ENCODE data around the gene REV3L. TPM values are rescaled to one million over a fixed set of nuclear protein-coding genes. Genes with fewer than 3 reads are reported as not detected.
A peak's percentile ranks its signal among the peaks of the same experiment; 100 is the strongest.

The REV3L gene
- total RNA-seq, 2 experiments from 2014 or later, result 17.0 TPM

DNA sequence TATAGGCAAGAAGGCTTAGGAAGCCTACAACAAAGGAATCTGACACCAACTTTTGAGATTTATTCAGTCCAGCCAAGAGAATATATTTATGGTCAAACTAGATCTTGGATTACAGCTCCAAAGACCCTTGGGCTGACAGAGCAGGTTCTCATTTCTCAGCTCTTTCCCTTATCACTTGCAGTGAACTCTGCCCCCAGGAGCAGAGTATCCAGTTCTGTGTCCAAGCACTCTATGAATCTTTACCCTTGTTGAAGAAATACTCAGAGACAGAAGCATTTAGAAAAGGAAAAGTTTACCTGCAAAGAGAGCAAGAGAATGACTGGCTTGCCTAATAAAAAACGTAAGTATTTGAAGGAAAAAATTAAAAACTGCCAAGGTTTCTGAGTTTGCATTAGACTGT, 205.2 kb downstream of the REV3L start:
- no peaks in the 10 kb centered on the region for H3K27me3 Mint-ChIP-seq
- H3K9me3 Mint-ChIP-seq, result peaks cover 23% of the 10 kb centered on the region
- no peak overlapping the region for H3K27ac Mint-ChIP-seq
- no peak overlapping the region for H3K4me3 Mint-ChIP-seq
- no peak for DNase-seq
- peaks cover 11% of the 10 kb centered on the region for H3K4me1 Mint-ChIP-seq
- H3K36me3 Mint-ChIP-seq, result peaks cover 84% of the 10 kb centered on the region

DNA sequence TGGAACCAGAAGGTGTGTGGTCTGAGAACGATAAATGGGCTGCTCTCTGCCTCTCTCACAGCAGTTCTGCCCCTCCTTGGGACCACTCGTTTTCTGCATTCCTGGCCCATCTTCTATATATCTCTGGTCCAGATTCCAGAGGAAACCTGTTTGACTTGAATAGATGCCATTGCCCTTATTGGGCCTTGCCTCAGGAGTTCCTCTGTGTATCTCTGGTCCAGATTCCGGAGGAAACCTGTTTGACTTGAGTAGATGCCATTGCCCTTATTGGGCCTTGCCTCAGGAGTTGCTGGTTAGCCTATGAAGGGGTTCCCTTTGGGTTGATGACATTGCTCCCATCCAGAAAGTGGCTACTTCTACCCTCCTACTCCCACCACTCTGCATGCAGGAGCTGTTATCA, 206.3 kb downstream of the REV3L start:
- H3K9me3 Mint-ChIP-seq, result peaks cover 25% of the 10 kb centered on the region
- H3K27ac Mint-ChIP-seq, result no peak overlapping the region
- peaks cover 81% of the 10 kb centered on the region for H3K36me3 Mint-ChIP-seq
- no peak for DNase-seq
- H3K4me3 Mint-ChIP-seq, result no peak overlapping the region
- peaks cover 6% of the 10 kb centered on the region for H3K4me1 Mint-ChIP-seq
- H3K27me3 Mint-ChIP-seq, result no peaks in the 10 kb centered on the region

DNA sequence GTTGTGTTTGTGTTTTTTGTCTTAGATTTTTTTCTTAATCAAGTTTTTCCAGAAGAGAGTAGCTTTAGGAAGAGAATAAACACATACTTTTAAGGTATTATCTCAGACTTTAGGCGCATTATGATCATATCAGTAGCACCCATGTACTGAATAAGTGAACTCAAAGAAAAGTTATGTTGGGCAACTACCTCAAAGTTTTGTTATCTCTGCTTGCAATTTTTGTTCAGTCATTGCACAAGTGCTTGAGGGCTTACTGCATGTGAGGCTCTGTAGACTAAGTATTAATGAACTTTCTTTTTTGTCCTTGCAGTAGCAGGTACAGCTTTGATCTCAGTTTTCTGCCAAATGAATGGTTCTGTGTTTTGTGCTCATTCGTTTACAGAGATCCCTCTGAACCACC, 206.7 kb downstream of the REV3L start:
- Mint-ChIP-seq H3K9me3 (peaks cover 25% of the 10 kb centered on the region), H3K36me3 (peaks cover 80% of the 10 kb centered on the region), H3K4me1 (peaks cover 5% of the 10 kb centered on the region), H3K27me3 (no peaks in the 10 kb centered on the region), H3K27ac (no peak overlapping the region), H3K4me3 (no peak overlapping the region)
- DNase-seq, result no peak

DNA sequence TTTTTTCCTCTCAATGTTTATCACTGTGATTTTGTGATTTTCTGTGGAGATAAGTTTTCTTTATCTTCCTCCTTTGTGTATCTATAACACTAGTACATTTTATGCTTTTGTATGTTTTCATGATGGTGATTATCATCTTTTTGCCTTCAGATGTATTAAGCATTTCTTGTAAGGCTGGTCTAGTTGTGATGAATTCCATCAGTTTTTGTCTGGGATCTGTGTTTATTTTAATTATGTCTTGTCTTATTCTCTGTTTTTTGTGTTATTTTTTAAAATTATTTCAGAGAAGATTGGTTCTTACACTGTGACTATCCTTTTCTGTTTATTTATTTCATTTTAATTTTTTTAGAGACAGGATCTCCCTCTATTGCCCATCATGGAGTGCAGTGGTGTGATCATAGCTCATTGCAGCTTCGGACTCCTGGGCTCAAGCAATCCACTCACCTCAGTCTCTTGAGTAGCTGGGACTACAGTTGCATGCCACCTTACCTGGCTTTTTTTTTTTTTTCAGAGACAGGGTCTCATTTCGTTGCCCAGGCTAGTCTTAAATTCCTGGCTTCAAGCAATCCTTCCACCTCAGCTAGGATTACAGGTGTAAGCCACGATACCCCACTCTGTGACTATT, 208.3 kb downstream of the REV3L start:
- peaks cover 5% of the 10 kb centered on the region for H3K4me1 Mint-ChIP-seq
- no peak overlapping the region for H3K4me3 Mint-ChIP-seq
- no peaks in the 10 kb centered on the region for H3K27me3 Mint-ChIP-seq
- peaks cover 26% of the 10 kb centered on the region for H3K9me3 Mint-ChIP-seq
- no peak overlapping the region for H3K27ac Mint-ChIP-seq
- no peak for DNase-seq
- H3K36me3 Mint-ChIP-seq, result peaks cover 82% of the 10 kb centered on the region

DNA sequence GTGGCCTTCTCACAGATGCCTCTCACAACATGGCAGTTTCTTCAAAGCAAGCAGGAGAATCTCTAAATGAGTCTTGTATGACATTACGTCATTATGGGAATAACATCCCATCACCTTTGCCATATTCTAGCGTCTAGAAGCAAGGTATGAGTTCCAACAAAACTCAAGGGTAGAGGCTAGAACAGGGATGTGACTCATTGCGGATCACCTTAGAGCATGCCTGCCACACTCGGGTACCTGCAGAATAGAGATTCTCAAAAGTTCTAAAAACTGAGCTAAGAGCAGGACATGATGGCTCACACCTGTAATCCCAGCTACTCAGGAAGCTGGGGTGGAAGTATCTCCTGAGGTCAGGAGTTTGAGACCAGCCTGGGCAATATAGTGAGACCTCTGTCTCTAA, 212.9 kb downstream of the REV3L start:
- Mint-ChIP-seq H3K36me3 (peaks cover 78% of the 10 kb centered on the region), H3K27me3 (no peaks in the 10 kb centered on the region), H3K4me3 (no peak overlapping the region), H3K4me1 (peaks cover 20% of the 10 kb centered on the region), H3K9me3 (peaks cover 18% of the 10 kb centered on the region), H3K27ac (no peak overlapping the region)
- no peak for DNase-seq

DNA sequence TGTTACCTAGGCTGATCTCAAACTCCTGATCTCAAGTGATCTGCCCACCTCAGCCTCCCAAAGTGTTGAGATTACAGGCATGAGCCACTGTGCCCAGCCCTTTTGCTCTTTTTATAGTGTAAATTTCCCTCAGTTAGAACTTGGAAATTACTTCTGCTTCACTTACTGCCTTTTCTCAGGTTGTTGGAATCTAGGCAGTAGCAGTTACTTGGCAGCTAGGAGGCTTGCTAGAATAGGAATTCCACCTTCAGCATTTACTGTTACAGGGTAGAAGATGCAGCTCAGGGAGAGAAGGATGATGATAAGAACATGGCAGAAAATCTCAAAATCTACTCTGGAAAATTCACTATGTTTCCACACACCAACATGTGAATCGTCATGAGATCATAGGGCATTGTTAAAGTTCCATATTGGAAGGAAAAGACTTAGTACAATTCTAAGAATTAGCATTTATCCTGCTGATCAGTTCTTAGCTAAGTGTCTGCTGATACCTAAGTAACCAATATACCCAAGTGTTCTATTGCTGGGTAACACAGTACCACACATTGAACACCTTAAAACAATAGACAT, 213.5 kb downstream of the REV3L start:
- H3K27me3 Mint-ChIP-seq, result no peaks in the 10 kb centered on the region
- peaks cover 13% of the 10 kb centered on the region for H3K9me3 Mint-ChIP-seq

DNA sequence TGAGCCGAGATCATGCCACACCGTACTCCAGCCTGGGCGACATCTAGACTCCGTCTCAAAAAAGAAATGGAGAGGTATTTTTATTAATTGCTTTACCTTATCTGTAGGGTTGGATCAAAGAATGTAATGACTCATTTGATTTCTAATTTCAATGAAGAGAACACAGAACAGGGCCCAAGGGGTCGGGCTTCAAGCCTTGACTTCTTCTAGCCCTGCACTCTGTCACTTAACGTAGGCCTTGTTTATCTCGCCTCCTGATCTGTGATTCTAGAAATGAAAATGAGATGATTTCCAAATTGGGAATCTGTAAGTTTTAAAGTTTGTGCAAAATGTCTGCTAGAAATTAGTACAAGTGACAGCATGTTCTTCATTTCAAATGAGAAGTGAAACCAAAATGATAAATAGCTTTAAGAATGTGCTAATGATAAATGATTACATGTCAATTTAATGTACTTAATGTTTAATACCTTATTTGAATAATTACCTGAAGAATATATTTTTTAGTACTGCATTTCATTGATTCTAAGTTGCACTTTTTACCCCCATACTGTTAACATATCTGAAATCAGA, 215.2 kb downstream of the REV3L start:
- no peak overlapping the region for H3K4me3 Mint-ChIP-seq
- peaks cover 64% of the 10 kb centered on the region for H3K36me3 Mint-ChIP-seq
- H3K9me3 Mint-ChIP-seq, result peaks cover 3% of the 10 kb centered on the region
- no peak overlapping the region for H3K27ac Mint-ChIP-seq
- no peak for DNase-seq
- H3K4me1 Mint-ChIP-seq, result peaks cover 21% of the 10 kb centered on the region
- H3K27me3 Mint-ChIP-seq, result no peaks in the 10 kb centered on the region

More for the DNA sequence above, 213.5 kb downstream of the REV3L start:
- Mint-ChIP-seq H3K4me3 (no peak overlapping the region), H3K4me1 (peaks cover 19% of the 10 kb centered on the region), H3K27ac (no peak overlapping the region), H3K36me3 (peaks cover 71% of the 10 kb centered on the region)
- no peak for DNase-seq

DNA sequence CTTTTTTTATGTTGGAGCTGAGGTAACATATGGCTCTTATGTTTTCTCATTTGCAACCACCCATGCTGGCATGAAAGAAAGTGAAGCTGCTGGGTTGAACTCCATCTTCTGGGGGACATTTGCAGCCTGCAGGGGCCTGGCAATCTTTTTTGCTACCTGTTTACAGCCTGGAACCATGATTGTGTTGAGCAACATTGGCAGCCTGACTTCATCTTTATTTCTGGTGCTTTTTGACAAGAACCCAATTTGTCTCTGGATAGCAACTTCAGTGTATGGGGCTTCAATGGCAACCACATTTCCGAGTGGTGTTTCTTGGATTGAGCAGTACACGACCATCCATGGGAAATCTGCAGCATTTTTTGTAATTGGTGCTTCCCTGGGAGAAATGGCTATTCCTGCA, 216.7 kb downstream of the REV3L start:
- peaks cover 29% of the 10 kb centered on the region for H3K4me1 Mint-ChIP-seq
- peaks cover 1% of the 10 kb centered on the region for H3K9me3 Mint-ChIP-seq
- H3K4me3 Mint-ChIP-seq, result no peak overlapping the region
- H3K27ac Mint-ChIP-seq, result no peak overlapping the region
- H3K36me3 Mint-ChIP-seq, result peaks cover 58% of the 10 kb centered on the region
- H3K27me3 Mint-ChIP-seq, result no peaks in the 10 kb centered on the region
- no peak for DNase-seq

DNA sequence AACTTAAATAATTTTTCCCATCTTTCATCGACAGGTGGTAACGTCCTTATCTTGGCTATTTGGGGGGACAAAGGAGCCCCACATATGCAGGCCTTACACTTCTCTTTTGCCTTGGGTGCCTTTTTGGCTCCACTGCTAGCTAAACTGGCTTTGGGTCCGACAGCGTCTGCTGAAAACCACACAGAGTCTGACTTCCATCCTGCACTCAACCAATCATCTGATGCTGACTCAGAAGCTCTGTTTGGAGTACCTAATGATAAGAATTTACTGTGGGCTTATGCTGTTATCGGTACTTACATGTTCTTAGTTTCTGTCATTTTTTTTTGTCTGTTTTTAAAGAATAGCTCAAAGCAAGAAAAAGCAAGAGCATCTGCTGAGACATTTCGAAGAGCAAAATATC, 217.2 kb downstream of the REV3L start:
- Mint-ChIP-seq H3K36me3 (peaks cover 60% of the 10 kb centered on the region), H3K4me1 (peaks cover 34% of the 10 kb centered on the region), H3K4me3 (no peak overlapping the region), H3K9me3 (peaks cover 1% of the 10 kb centered on the region), H3K27me3 (no peaks in the 10 kb centered on the region), H3K27ac (no peak overlapping the region)
- DNase-seq, result no peak

DNA sequence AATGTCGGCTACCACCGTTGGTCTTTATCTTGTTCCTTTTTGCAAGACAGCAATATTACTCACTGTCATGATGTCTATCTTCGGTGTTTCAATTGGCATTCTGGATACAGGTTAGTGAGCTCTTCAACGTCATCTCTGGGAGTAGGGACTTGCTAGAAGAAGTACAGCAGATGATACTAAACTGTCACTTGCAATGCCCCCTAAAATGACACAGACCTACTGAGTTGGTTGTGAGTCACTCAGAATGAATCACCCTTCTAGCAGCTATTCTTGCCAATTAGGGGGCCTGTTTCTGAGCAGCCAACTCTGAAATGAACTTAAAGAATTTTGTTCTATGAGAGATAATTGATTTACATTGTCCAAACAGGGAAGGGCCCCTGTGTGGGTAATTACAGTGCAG, 219.2 kb downstream of the REV3L start:
- Mint-ChIP-seq H3K27me3 (no peaks in the 10 kb centered on the region), H3K36me3 (peaks cover 42% of the 10 kb centered on the region), H3K9me3 (no peaks in the 10 kb centered on the region), H3K4me3 (no peak overlapping the region), H3K27ac (no peak overlapping the region), H3K4me1 (peaks cover 43% of the 10 kb centered on the region)
- peak; percentile 7 for DNase-seq

DNA sequence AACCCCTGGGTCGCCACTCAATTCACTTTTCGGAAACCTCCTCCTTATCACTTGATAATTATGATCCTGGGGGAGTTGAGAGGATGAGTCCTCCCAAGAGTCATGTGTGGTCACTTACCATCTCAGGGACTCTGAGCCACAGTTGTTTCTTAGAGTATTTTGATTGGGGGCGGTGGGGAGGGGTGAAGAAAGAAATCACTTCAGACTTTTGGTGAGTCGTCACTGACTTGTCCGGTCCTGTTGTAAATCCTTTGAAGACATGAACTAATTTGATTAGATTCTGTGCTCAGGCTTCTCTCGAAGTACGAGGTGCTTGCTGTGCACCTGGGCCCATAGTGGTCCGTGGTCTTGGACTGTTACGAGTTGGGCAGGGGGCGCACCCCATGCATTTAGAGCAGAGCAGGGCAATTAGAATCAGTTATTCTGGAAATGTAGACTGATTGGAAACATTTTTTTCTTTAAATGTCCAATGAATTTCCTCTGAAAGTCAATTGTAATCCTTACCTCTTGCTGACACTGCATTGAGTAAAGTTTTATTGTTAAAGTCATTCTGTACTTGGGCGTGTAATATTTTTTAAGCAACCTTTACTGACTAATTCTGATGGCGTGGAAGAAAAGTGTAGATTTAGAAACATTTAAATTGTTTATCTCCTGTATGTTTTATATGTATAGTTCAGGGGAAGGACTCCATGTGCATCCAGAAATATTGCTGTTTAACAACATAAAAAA, 222.3 kb downstream of the REV3L start:
- Mint-ChIP-seq H3K27ac (peak overlapping the region; percentile 70), H3K4me3 (peak overlapping the region; percentile 82), H3K9me3 (no peaks in the 10 kb centered on the region), H3K36me3 (peaks cover 15% of the 10 kb centered on the region), H3K4me1 (peaks cover 35% of the 10 kb centered on the region), H3K27me3 (no peaks in the 10 kb centered on the region)
- DNase-seq, result no peak

DNA sequence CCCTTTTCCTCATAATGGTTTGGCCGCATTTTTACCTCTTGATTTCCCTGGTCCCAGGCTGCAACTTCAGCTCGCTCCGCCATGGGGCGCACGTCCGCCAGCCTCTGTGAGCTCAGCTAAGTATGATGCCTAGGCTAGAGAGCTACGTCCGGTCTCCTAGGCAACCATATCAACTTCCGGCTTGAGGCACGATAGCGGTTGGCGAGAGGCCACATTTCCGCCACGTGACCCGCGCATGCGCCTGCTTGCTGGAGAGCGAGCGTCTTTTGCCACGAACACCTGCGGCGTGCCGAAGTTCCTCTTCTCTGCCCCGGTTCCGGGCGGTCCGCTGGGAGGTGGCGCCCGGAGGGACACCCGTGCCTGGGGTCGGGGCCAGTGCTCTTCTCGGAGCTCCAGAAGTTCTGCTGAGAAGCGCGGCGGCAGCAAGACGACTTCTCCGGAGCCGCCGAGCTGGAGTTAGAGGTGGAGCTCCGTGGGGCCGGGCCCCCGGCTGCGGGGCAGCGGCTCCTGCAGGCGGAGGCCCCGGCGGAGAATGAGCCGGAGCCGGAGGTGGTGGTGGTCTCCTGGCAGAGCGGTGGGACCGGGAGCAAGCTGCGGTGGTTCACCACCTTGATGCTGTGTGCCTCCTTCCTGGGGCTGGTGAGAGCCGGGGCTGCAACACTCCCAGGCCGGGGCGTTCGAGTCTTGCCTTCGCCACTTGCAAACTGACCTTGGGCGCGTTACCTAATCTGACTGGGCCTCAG, 223.8 kb downstream of the REV3L start:
- Mint-ChIP-seq H3K27me3 (no peaks in the 10 kb centered on the region), H3K36me3 (peaks cover 12% of the 10 kb centered on the region), H3K4me3 (peak overlapping the region; percentile 82), H3K27ac (peak overlapping the region; percentile 70), H3K9me3 (no peaks in the 10 kb centered on the region), H3K4me1 (peaks cover 35% of the 10 kb centered on the region)
- peak; percentile 97 for DNase-seq

DNA sequence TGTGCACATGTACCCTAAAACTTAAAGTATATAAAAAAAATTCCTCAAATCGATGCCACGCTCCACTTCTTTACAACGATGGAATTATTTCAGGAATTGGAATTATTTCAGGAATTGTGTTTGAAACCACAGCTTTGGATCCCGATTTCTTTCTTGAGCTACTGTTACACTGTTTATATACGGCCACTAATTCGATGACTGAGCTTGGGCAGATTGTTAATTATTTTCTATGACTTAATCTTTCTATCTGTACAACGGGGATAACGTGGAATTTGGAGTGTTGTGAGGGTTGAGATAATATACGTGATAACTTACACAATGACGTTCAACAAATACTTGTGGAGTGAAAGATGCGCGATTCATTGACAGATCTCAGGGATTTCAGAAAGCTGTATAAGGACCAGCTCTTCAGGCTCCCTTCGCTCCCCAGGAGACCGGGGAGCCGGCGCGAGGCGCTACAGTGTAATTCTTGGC, 224.4 kb downstream of the REV3L start:
- Mint-ChIP-seq H3K4me3 (peak overlapping the region; percentile 82), H3K27me3 (no peaks in the 10 kb centered on the region), H3K9me3 (no peaks in the 10 kb centered on the region), H3K36me3 (peaks cover 6% of the 10 kb centered on the region), H3K27ac (peak overlapping the region; percentile 70), H3K4me1 (peaks cover 30% of the 10 kb centered on the region)
- no peak for DNase-seq

DNA sequence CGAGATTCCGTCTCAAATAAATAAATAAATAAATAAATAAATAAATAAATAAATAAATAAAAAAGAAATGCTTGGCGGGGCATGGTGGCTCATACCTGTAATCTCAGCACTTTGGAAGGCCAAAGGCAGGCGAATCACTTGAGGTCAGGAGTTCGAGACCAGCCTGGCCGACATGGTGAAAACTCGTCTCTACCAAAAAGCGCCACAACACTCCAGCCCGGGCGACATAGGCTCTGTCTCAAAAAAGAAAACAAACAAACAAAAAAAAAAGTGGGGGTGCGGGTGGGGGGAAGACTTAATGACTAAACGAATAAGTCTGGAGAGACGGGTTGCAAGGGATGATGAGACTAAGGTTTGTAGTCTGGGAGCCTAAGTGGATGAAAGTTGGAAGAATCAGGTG, 225.0 kb downstream of the REV3L start:
- Mint-ChIP-seq H3K36me3 (peaks cover 5% of the 10 kb centered on the region), H3K4me1 (peaks cover 29% of the 10 kb centered on the region), H3K27ac (no peak overlapping the region), H3K4me3 (no peak overlapping the region), H3K27me3 (no peaks in the 10 kb centered on the region), H3K9me3 (no peaks in the 10 kb centered on the region)
- DNase-seq, result no peak

DNA sequence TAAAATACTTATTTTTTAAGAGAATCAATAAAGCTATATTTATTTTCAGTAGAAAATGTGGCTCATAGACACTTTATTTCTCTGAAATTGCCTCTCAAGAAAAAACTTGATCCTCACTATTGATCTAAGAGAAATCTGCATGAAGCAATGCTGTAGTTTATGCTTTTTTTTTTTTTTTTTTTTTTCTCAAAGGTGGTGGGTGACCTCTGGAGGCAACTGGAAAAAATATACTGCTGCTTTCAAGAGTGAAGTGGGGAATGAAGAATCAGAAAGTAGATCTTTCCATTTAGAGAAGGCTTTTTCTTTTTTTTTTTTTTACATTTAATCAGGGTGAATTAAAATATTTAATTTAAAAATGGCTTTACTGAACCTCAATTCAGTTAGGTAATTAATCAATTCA, 226.4 kb downstream of the REV3L start:
- H3K9me3 Mint-ChIP-seq, result no peaks in the 10 kb centered on the region
- peaks cover 22% of the 10 kb centered on the region for H3K4me1 Mint-ChIP-seq
- no peak for DNase-seq
- H3K36me3 Mint-ChIP-seq, result peaks cover 5% of the 10 kb centered on the region
- H3K27ac Mint-ChIP-seq, result no peak overlapping the region
- H3K4me3 Mint-ChIP-seq, result no peak overlapping the region
- H3K27me3 Mint-ChIP-seq, result no peaks in the 10 kb centered on the region

Data from activated naive CD8-positive, alpha-beta T cell treated with anti-CD3 and anti-CD28 coated beads for 36 hours (primary cell).